Endothelial cell of umbilical vein (primary cell): ENCODE measurements around the gene MARF1. TPM values are rescaled to one million over a fixed set of nuclear protein-coding genes. Genes with fewer than 3 reads are reported as not detected.

Experiments used
- BruUV-seq: library from RNA; stranded (reverse); fragments of 400-500 nt; replicated peaks from 2 replicates; lab custom pipeline; 2021; lab: Mats Ljungman, UMichigan
- CTCF ChIA-PET: fragments of 300-600, 350-600 bp; sonication (Branson Sonifier 250); formaldehyde crosslinking; loops from one replicate; lab custom pipeline; 2021; ENCODE audit warnings: antibody characterized with exemption, inconsistent platforms; lab: Charles Lee
- POLR2A ChIA-PET: fragments of 300-600, 350-600 bp; sonication (Branson Sonifier 250); formaldehyde crosslinking; loops from one replicate; lab custom pipeline; 2021; ENCODE audit warnings: antibody characterized with exemption, inconsistent platforms; lab: Charles Lee
- DNase-seq: peaks from one replicate; pipeline ENCODE4 v3.0.0-alpha.2; 2011; ENCODE audit warnings: low read depth, low spot score
- FAIRE-seq: peaks from 2 replicates; lab custom pipeline; 2011; peaks lifted over from hg19 to GRCh38; lab: Jason Lieb, UNC
- H2AFZ ChIP-seq: 2 replicates; pipeline ENCODE4 v1.6.0; 2012; ENCODE audit warnings: low read depth, low read length, control low read depth, inconsistent platforms
- H3K27ac ChIP-seq: 2 replicates; pipeline ENCODE4 v1.5.1; 2011; ENCODE audit warnings: low read depth, mild to moderate bottlenecking, control low read depth, low read length, moderate library complexity; ENCODE audit not compliant: insufficient read depth
- H3K27me3 ChIP-seq, 2 experiments: 2 replicates each; pipeline versions ENCODE4 v1.6.0 to v1.6.1; 2011; ENCODE audit warnings: low read length in 2 of 2, mixed read lengths in 1 of 2; ENCODE audit not compliant: control insufficient read depth in 2 of 2, insufficient read depth in 2 of 2
- H3K36me3 ChIP-seq, 2 experiments: 2 replicates in 1 of 2; 3 replicates in 1 of 2; pipeline ENCODE4 v1.5.1; 2011; ENCODE audit warnings: low read length in 2 of 2, mild to moderate bottlenecking in 1 of 2, moderate library complexity in 1 of 2; ENCODE audit not compliant: control insufficient read depth in 2 of 2, insufficient read depth in 2 of 2; ENCODE audit errors: extremely low read depth in 1 of 2
- H3K4me1 ChIP-seq: 3 replicates; pipeline ENCODE4 v1.5.1; 2011; ENCODE audit warnings: mild to moderate bottlenecking, low read length; ENCODE audit not compliant: control insufficient read depth, insufficient read depth; ENCODE audit errors: extremely low read depth
- H3K4me2 ChIP-seq: 2 replicates; pipeline ENCODE4 v1.6.1; 2011; ENCODE audit warnings: low read length, control low read depth, mixed read lengths; ENCODE audit not compliant: insufficient read depth
- H3K4me3 ChIP-seq, 3 experiments: fragments of 200-600 bp in 1 of 3; sonication (generic), shearing (Covaris generic) in 1 of 3; replicated peaks in 1 of 3; 2 replicates each; pipeline ENCODE4 v1.5.1; 2011 to 2016; ENCODE audit warnings: control low read depth in 3 of 3, low read length in 3 of 3, mild to moderate bottlenecking in 2 of 3, inconsistent platforms in 1 of 3, low read depth in 1 of 3, moderate library complexity in 1 of 3; ENCODE audit not compliant: insufficient read depth in 1 of 3
- H3K79me2 ChIP-seq: 2 replicates; pipeline ENCODE4 v1.6.0; 2012; ENCODE audit warnings: low read length, inconsistent platforms; ENCODE audit not compliant: control insufficient read depth, insufficient read depth
- H3K9ac ChIP-seq: replicated peaks from 2 replicates; pipeline ENCODE3; 2011; ENCODE audit warnings: low read length, control low read depth; ENCODE audit not compliant: insufficient read depth; ENCODE audit errors: extremely low read depth
- H3K9me1 ChIP-seq: replicated peaks from 3 replicates; pipeline ENCODE4 v1.6.0; 2011; ENCODE audit warnings: mild to moderate bottlenecking, low read length; ENCODE audit not compliant: control insufficient read depth, insufficient read depth; ENCODE audit errors: extremely low read depth
- H3K9me3 ChIP-seq: replicated peaks from 2 replicates; pipeline ENCODE4 v1.5.1; 2012; ENCODE audit warnings: low read length, inconsistent platforms; ENCODE audit not compliant: control insufficient read depth, insufficient read depth
- H4K20me1 ChIP-seq: replicated peaks from 2 replicates; pipeline ENCODE3; 2011; ENCODE audit warnings: mild to moderate bottlenecking, low read length; ENCODE audit not compliant: control insufficient read depth, insufficient read depth; ENCODE audit errors: extremely low read depth
- EZH2 ChIP-seq: IDR thresholded peaks from 2 replicates; pipeline ENCODE4 v1.6.1; 2012; ENCODE audit warnings: borderline replicate concordance, low read depth, mild to moderate bottlenecking, moderate library complexity, low read length, inconsistent platforms; ENCODE audit not compliant: severe bottlenecking
- FOS ChIP-seq: IDR thresholded peaks from 2 replicates; pipeline ENCODE4 v1.6.1; 2011; ENCODE audit warnings: mild to moderate bottlenecking, low read length, moderate library complexity, borderline replicate concordance; ENCODE audit not compliant: insufficient read depth
- GATA2 ChIP-seq: IDR thresholded peaks from 2 replicates; pipeline ENCODE4 v1.7.0; 2011; ENCODE audit warnings: low read depth, mild to moderate bottlenecking, moderate library complexity, mixed read lengths, low read length; ENCODE audit not compliant: insufficient read length, insufficient read depth
- JUN ChIP-seq: IDR thresholded peaks from 2 replicates; pipeline ENCODE4 v1.6.1; 2011; ENCODE audit warnings: borderline replicate concordance, low read depth; ENCODE audit not compliant: insufficient read length, insufficient read depth
- MYC ChIP-seq: IDR thresholded peaks from one replicate; pipeline ENCODE4 v1.6.1; 2011; ENCODE audit warnings: mild to moderate bottlenecking, low read depth, low read length
- POLR2A ChIP-seq: IDR thresholded peaks from 2 replicates; pipeline ENCODE4 v1.6.1; 2012; ENCODE audit warnings: low read depth, mild to moderate bottlenecking, control low read depth, low read length
- POLR2AphosphoS5 ChIP-seq: IDR thresholded peaks from 2 replicates; pipeline ENCODE4 v1.6.1; 2012; ENCODE audit warnings: low read depth, mild to moderate bottlenecking, control low read depth, low read length, moderate library complexity; ENCODE audit not compliant: insufficient read depth
- dilution Hi-C: fragments of 300-500 bp; cut with MboI; formaldehyde crosslinking; loops from one replicate; pipeline ENCODE4 v1.15.0; 2019; ENCODE audit warnings: low sequenced_read_pairs; ENCODE audit not compliant: extremely low pct_ligation_motif_present
- intact Hi-C: fragments of 100-400 bp; cut with micrococcal nuclease; formaldehyde crosslinking; loops from one replicate; pipeline ENCODE4 v1.10.0; 2022
- polyA plus RNA-seq, 4 experiments: library from polyadenylated mRNA; depleted of rRNA in 3 of 4; stranded (reverse) in 3 of 4; unstranded in 1 of 4; fragments of >200 nt; gene quantifications; 2 replicates each; pipeline versions ENCODE4 v1.2.1 to v1.2.3, GENCODE V29; 2011 to 2012; ENCODE audit warnings: missing spikeins in 1 of 4
- total RNA-seq: library from RNA; stranded (reverse); gene quantifications from 2 replicates; pipeline ENCODE4 v1.2.3, GENCODE V29; 2021
- TF ChIP-seq, protein P1 (sequence below): IDR thresholded peaks from 2 replicates; pipeline ENCODE4 v1.6.1; 2011; ENCODE audit not compliant: insufficient read depth, insufficient read length
- TF ChIP-seq, protein P2 (sequence below), 2 donors: IDR thresholded peaks; 1 replicate in 1 of 2; 2 replicates in 1 of 2; pipeline ENCODE4 v1.5.1; 2011; ENCODE audit warnings: low read length in 2 of 2, mild to moderate bottlenecking in 2 of 2, moderate library complexity in 2 of 2, control low read depth in 1 of 2, inconsistent platforms in 1 of 2, low read depth in 1 of 2; ENCODE audit not compliant: insufficient read depth in 1 of 2; ENCODE audit errors: extremely low read depth in 1 of 2

MARF1 gene
- total and polyA plus RNA-seq, 2 donors (not counting 3 experiments of a cell fraction or from before 2014, with no cell fraction given): 14.6 to 58.5 TPM

DNA sequence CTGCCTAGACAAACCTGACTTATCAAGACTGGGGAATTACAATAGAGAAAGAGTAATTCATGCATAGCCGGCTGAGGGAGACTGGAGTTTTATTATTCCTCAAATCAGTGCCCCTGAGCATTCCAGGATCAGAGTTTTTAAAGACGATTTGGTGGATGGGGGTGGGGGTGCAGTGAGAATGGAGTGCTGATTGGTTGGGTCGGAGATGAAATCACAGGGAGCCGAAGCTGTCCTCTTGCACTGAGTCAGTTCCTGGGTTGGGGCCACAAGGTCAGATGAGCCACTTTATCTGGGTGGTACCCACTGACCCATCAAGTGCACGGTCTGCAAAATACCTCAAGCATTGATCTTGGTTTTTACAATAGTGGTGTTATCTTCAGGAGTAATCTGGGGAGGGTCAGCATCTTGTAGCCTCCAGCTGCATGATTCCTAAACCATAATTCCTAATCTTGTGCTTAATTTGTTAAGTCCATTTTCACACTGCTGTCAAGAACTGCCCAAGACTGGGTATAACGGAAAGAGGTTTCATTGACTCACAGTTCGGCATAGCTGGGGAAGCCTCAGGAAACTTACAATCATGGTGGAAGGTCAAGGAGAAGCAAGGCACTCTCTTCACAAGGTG lies 69.6 kb downstream of the MARF1 start:
- FAIRE-seq: no peak
- BruUV-seq: no TSS peak
- Histone ChIP-seq H3K27ac (no peak overlapping the region), H3K4me1 (no peaks in the 10 kb centered on the region), H2AFZ (no peak overlapping the region), H3K4me2 (no peak overlapping the region), H3K9me1 (no peaks in the 10 kb centered on the region), H4K20me1 (no peaks in the 10 kb centered on the region), H3K4me3 (no peak overlapping the region), H3K9ac (no peak overlapping the region), H3K36me3 (no peaks in the 10 kb centered on the region), H3K27me3 (no peaks in the 10 kb centered on the region), H3K9me3 (no peaks in the 10 kb centered on the region), H3K79me2 (no peaks in the 10 kb centered on the region)
- intact Hi-C loops: no loop called here
- dilution Hi-C loops: no loop called here
- no peak for DNase-seq
- CTCF ChIA-PET: interaction anchor here (1.1 kb wide), 1 partner anchor 23 kb away, joined by 3 read pairs; no protein-coding TSS in a partner anchor
- no peak for TF ChIP-seq JUN
- TF ChIP-seq FOS: no peak
- no peak for TF ChIP-seq POLR2A
- no peak for TF ChIP-seq POLR2AphosphoS5
- TF ChIP-seq MYC: no peak
- no peak for TF ChIP-seq GATA2
- TF ChIP-seq EZH2: no peak
- TF ChIP-seq, protein P1, sequence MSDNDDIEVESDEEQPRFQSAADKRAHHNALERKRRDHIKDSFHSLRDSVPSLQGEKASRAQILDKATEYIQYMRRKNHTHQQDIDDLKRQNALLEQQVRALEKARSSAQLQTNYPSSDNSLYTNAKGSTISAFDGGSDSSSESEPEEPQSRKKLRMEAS: no peak
- TF ChIP-seq, protein P2, sequence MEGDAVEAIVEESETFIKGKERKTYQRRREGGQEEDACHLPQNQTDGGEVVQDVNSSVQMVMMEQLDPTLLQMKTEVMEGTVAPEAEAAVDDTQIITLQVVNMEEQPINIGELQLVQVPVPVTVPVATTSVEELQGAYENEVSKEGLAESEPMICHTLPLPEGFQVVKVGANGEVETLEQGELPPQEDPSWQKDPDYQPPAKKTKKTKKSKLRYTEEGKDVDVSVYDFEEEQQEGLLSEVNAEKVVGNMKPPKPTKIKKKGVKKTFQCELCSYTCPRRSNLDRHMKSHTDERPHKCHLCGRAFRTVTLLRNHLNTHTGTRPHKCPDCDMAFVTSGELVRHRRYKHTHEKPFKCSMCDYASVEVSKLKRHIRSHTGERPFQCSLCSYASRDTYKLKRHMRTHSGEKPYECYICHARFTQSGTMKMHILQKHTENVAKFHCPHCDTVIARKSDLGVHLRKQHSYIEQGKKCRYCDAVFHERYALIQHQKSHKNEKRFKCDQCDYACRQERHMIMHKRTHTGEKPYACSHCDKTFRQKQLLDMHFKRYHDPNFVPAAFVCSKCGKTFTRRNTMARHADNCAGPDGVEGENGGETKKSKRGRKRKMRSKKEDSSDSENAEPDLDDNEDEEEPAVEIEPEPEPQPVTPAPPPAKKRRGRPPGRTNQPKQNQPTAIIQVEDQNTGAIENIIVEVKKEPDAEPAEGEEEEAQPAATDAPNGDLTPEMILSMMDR (IDR thresholded peaks at IDR 0.05; ENCODE audit: extremely low read depth in 1 of 2, insufficient read depth in 1 of 2, low read depth in 1 of 2, low read length in 2 of 2): no peak
- POLR2A ChIA-PET: no interaction called here
